ENCODE measurements around the gene PLEKHG4B.

DNA sequence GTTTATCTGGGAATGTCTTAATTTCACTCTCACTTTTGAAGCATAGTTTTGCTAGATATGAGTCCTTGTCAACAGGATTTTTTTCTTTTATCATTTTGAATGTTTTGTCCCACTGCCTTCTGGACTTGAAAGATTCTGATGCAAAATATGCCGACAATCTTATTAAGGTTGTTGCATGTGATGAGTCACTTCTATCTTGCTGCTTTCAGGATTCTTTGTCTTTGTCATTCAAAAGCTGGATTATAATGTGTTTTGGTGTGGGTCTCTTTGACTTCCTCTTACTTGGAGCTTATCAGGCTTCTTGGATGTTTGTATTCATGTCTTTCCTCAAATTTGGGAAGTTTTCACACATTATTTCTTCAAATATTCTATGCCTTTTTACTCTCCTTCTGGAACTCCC lies 33.8 kb downstream of the PLEKHG4B start:
- TF ChIP-seq PBX3 (IDR thresholded peaks at IDR 0.05) (no peak), EP300 (IDR thresholded peaks at IDR 0.05; ENCODE audit: borderline replicate concordance in 1 of 2, low read depth in 1 of 2, low read length in 1 of 2) (no peak), USF1 (IDR thresholded peaks at IDR 0.05; ENCODE audit: borderline replicate concordance, low read depth) (no peak), TAF1 (IDR thresholded peaks at IDR 0.05; ENCODE audit: borderline replicate concordance, low read depth, low read length) (no peak), IRF3 (IDR thresholded peaks at IDR 0.05; ENCODE audit: low read depth, low read length) (no peak), YY1 (IDR thresholded peaks at IDR 0.05; ENCODE audit: low read depth) (no peak)
- TF ChIP-seq, protein P1, sequence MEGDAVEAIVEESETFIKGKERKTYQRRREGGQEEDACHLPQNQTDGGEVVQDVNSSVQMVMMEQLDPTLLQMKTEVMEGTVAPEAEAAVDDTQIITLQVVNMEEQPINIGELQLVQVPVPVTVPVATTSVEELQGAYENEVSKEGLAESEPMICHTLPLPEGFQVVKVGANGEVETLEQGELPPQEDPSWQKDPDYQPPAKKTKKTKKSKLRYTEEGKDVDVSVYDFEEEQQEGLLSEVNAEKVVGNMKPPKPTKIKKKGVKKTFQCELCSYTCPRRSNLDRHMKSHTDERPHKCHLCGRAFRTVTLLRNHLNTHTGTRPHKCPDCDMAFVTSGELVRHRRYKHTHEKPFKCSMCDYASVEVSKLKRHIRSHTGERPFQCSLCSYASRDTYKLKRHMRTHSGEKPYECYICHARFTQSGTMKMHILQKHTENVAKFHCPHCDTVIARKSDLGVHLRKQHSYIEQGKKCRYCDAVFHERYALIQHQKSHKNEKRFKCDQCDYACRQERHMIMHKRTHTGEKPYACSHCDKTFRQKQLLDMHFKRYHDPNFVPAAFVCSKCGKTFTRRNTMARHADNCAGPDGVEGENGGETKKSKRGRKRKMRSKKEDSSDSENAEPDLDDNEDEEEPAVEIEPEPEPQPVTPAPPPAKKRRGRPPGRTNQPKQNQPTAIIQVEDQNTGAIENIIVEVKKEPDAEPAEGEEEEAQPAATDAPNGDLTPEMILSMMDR (IDR thresholded peaks at IDR 0.05): no peak
- TF ChIP-seq, protein P2, sequence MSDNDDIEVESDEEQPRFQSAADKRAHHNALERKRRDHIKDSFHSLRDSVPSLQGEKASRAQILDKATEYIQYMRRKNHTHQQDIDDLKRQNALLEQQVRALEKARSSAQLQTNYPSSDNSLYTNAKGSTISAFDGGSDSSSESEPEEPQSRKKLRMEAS (IDR thresholded peaks at IDR 0.05; ENCODE audit: low read depth): no peak

Data from SK-N-SH (cell line).